HG03571 (cell line): ENCODE data around the gene RPAP2.
"Not testable (repeated sequence)": the region's sequence is repeated elsewhere in the genome, so short reads cannot be mapped to it uniquely, and the experiment has no call there.

Experiments used
- ATAC-seq: cut with Tn5 transposase; IDR thresholded peaks from one replicate; pipeline ENCODE4 v1.9.1; 2021; ENCODE audit not compliant: unreplicated experiment

RPAP2 gene

DNA sequence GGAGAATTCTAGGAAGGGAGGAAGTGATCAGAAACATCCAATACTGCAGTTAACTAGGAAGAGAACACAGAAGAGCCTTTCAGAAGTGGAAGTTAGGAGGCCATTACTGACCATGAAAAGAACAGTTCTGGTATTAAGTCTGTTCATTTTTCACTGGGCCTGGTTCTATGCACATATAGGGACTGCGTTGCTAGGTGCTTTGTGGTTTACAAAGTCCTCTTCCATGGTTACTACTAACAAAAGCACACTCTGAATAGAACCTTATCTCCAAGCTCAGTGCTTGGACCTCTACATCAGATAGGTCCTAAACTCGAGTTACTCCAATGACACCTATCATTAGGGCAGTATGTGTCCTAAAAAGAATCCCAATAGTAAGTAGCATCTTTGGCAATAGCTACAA is 75.4 kb downstream of the RPAP2 start:
- ATAC-seq: no peak

GRCh38 chr1:92376345-92376744 is 77.5 kb downstream of the RPAP2 start:
- no peak for ATAC-seq

- not testable (repeated sequence) for ATAC-seq
Observed at GRCh38 chr1:92377991-92378390, 79.1 kb downstream of the RPAP2 start.

GRCh38 chr1:92380867-92381266 is 82.0 kb downstream of the RPAP2 start:
- ATAC-seq: no peak

GRCh38 chr1:92393966-92394365 is 95.1 kb downstream of the RPAP2 start:
- not testable (repeated sequence) for ATAC-seq

- ATAC-seq: no peak
Observed at GRCh38 chr1:92398519-92398918, 99.7 kb downstream of the RPAP2 start.

- peak; percentile 80 for ATAC-seq
Observed at GRCh38 chr1:92399076-92399475, 100.2 kb downstream of the RPAP2 start.

GRCh38 chr1:92404661-92405060 is 105.8 kb downstream of the RPAP2 start:
- no peak for ATAC-seq

- no peak for ATAC-seq
Observed at GRCh38 chr1:92408825-92409224, 110.0 kb downstream of the RPAP2 start.

GRCh38 chr1:92409946-92410549 is 111.2 kb downstream of the RPAP2 start:
- ATAC-seq: no peak

DNA sequence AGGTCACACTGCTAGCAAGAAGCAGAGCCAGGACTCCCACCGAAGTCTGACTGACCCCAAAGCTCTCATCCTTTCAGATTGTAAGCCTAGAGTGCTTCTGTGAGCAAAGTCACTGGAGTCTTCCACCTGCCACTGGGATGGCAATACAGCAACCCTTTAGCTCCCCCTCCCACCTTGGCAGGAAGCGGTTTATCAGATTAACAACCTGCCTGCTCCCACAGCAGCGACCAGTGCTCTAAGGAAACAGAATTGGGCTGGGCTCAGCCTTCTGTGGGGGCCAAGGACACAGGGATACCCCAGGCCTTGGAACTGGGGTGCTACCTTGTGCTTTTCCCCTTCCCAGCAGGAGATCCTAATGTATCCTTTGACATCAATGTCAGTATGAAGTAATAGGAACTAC is 111.8 kb downstream of the RPAP2 start:
- ATAC-seq: no peak

DNA sequence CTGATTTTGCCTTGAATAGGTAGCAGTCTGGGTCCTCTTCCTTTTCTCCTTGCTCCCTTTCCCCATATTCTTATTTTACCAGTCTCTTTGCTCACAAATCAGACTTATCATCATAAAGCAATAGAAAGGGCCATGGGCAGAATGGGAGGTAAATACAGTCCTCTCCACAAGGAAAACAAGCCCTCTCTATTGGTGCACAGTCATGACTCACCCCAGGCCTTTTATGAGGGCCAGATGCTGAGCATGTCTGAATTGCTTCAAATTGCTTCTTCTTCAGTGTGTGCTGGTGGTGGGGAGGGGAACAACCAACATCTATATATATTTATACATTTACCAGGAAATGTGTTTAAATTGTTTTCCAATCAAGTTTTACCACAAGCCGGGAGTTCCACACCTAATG is 112.7 kb downstream of the RPAP2 start:
- no peak for ATAC-seq

- no peak for ATAC-seq
Observed at GRCh38 chr1:92419642-92420041, 120.8 kb downstream of the RPAP2 start.

GRCh38 chr1:92424381-92424780 is 125.5 kb downstream of the RPAP2 start:
- no peak for ATAC-seq

- ATAC-seq: no peak
Observed at GRCh38 chr1:92425617-92426016, 126.8 kb downstream of the RPAP2 start.

- ATAC-seq: no peak
Observed at GRCh38 chr1:92430030-92430429, 131.2 kb downstream of the RPAP2 start.

GRCh38 chr1:92434572-92434971 is 135.7 kb downstream of the RPAP2 start:
- not testable (repeated sequence) for ATAC-seq

GRCh38 chr1:92439291-92439690 is 140.4 kb downstream of the RPAP2 start:
- ATAC-seq: no peak

GRCh38 chr1:92441316-92441696 is 142.4 kb downstream of the RPAP2 start:
- ATAC-seq: no peak

DNA sequence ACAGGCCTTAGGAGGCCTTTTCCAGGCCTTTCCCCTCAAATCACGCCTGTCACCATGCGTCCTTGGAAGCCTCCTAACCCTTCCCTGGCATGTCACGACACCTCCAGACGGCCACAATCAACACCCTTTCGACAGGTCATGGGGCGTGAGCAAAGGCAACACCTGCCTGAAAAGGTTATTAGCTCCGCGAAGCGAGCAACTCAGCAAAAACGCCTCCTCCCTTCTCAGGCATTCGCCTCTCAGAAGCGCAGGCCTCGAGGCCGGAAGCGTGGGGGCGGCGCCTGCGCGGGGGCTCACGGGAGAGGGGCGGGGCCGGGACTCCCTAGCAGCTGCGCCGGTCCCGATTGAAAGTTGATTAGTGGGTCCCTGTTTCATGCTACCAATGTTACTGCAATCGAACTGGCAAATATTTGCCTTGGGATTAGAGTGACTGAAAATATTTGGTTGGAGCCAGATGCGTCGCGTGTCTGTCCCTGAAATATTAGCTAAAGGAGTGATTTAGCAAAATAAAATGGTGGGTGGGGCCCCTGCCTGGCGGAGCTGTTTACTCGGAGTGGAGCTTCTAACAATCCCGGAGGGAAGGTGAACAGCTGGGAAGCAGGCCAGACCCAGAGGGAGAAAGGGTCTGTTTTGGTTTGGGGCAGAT is 143.0 kb downstream of the RPAP2 start:
- ATAC-seq: no peak

GRCh38 chr1:92442351-92442750 is 143.5 kb downstream of the RPAP2 start:
- ATAC-seq: no peak

DNA sequence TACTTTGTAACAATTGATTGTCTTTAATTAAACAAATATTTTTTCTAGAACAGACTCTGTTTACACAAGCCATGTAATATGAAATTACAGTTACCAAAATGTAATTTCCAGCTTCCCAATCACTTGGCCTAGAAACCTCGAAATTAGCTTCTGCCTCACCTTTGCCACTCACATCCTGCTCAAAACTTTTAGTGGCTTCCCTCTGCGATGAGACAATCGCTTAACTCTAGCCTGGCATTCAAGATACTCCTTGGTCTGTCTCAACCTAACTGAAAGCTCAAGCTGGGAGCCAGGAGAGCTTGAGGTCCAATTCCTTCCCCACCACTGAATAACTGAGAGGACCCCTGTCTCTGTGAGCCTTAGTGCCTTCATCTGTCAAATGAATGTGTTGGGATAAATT is 145.0 kb downstream of the RPAP2 start:
- ATAC-seq: no peak

DNA sequence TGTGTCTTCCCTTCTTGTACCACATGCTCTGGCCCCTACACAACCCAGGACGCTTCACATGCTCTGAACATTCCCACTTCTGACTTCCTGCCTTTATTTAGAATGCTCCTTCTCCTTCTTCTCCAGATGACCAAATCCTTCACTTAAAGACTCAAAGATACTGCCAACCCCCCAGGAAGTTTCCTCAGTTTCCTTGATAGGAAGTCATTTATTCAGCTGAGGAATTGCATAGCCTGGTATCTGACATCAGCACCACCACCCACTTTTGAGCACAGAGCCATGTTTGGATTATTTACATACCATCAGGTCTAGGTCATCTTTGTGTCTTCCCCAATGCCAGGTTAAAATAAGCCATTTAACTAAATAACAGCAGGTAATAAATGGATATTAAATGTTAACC is 145.5 kb downstream of the RPAP2 start:
- no peak for ATAC-seq
